GM12878 (cell line): ENCODE data around the gene SLFNL1. TPM values are rescaled to one million over a fixed set of nuclear protein-coding genes. Genes with fewer than 3 reads are reported as not detected.

ENCODE experiments used
- ATAC-seq: fragments of 200-7000 bp; cut with Tn5 transposase; 3 replicates; pipeline ENCODE4 v1.9.1; 2020; ENCODE audit warnings: mild to moderate bottlenecking, moderate library complexity
- BruUV-seq: library from RNA; stranded (reverse); fragments of 400-500 nt; replicated peaks from 2 replicates; lab custom pipeline; 2021; lab: Mats Ljungman, UMichigan
- CTCF ChIA-PET: fragments of 300-600 bp; sonication (Branson Sonifier 250); formaldehyde crosslinking; extraction: SDS; loops from one replicate; lab custom pipeline; 2021; ENCODE audit warnings: inconsistent platforms; lab: Yijun Ruan, JAX
- POLR2A ChIA-PET: fragments of 350-600 bp; formaldehyde crosslinking; extraction: SDS; loops from one replicate; lab custom pipeline; 2021; ENCODE audit warnings: inconsistent platforms; lab: Charles Lee
- RAD21 ChIA-PET: fragments of 300-600 bp; sonication (Branson Sonifier 250); formaldehyde crosslinking; loops from one replicate; lab custom pipeline; 2023; ENCODE audit warnings: antibody characterized with exemption; ENCODE audit not compliant: unreplicated experiment; lab: Charles Lee
- SMC1A ChIA-PET: fragments of 300-600 bp; sonication (Branson Sonifier 250); formaldehyde crosslinking; loops from one replicate; lab custom pipeline; 2023; ENCODE audit not compliant: unreplicated experiment, uncharacterized antibody; lab: Charles Lee
- DNase-seq: peaks from one replicate; pipeline ENCODE4 v3.0.0-alpha.2; 2011; ENCODE audit warnings: low read depth, low spot score
- FAIRE-seq: peaks from 3 replicates; lab custom pipeline; 2011; peaks lifted over from hg19 to GRCh38; lab: Jason Lieb, UNC
- H2AFZ ChIP-seq: 2 replicates; pipeline ENCODE4 v1.6.0; 2011; ENCODE audit warnings: low read depth, low read length, control low read depth; ENCODE audit not compliant: control insufficient read depth
- H3K27ac ChIP-seq: 2 replicates; pipeline ENCODE4 v1.5.1; 2011; ENCODE audit warnings: control low read depth; ENCODE audit not compliant: control insufficient read depth, insufficient read depth
- H3K27me3 ChIP-seq, 2 experiments: replicated peaks in 1 of 2; 2 replicates each; pipeline versions ENCODE4 v1.6.0 to v1.6.1; 2011; ENCODE audit warnings: low read length in 1 of 2; ENCODE audit not compliant: control insufficient read depth in 2 of 2, insufficient read depth in 2 of 2
- H3K36me3 ChIP-seq, 2 experiments: 2 replicates each; pipeline ENCODE4 v1.5.1; 2011; ENCODE audit warnings: low read length in 1 of 2; ENCODE audit not compliant: control insufficient read depth in 2 of 2, insufficient read depth in 2 of 2
- H3K4me1 ChIP-seq: 2 replicates; pipeline ENCODE4 v1.6.1; 2011; ENCODE audit warnings: mild to moderate bottlenecking, low read length, moderate library complexity, mixed read lengths; ENCODE audit not compliant: control insufficient read depth, insufficient read depth
- H3K4me2 ChIP-seq: 2 replicates; pipeline ENCODE4 v1.6.0; 2011; ENCODE audit warnings: control low read depth; ENCODE audit not compliant: control insufficient read depth, insufficient read depth
- H3K4me3 ChIP-seq: fragments of 200-600 bp; sonication (generic); 2 replicates; pipeline ENCODE4 v1.5.1; 2016
- H3K79me2 ChIP-seq: 2 replicates; pipeline ENCODE4 v1.6.0; 2011; ENCODE audit warnings: low read length; ENCODE audit not compliant: control insufficient read depth, insufficient read depth
- H3K9ac ChIP-seq: 2 replicates; pipeline ENCODE4 v1.8.0; 2011; ENCODE audit warnings: low read length, control low read depth, mixed read lengths; ENCODE audit not compliant: control insufficient read depth, insufficient read depth
- H3K9me3 ChIP-seq: replicated peaks from 3 replicates; pipeline ENCODE4 v1.5.1; 2011; ENCODE audit warnings: mild to moderate bottlenecking, low read length; ENCODE audit not compliant: control insufficient read depth, insufficient read depth
- H4K20me1 ChIP-seq: 2 replicates; pipeline ENCODE4 v1.6.0; 2011; ENCODE audit not compliant: control insufficient read depth, insufficient read depth
- BCL11A ChIP-seq: IDR thresholded peaks from 2 replicates; pipeline ENCODE4 v1.6.1; 2011; ENCODE audit warnings: low read depth, low read length
- CBFB ChIP-seq: IDR thresholded peaks from 2 replicates; pipeline ENCODE4 v1.6.1; 2016; ENCODE audit warnings: antibody characterized with exemption, low read depth
- CBX3 ChIP-seq: fragments of 200-600 bp; sonication (generic); IDR thresholded peaks from 2 replicates; pipeline ENCODE4 v1.6.1; 2016; ENCODE audit warnings: low read depth, borderline replicate concordance
- CHD2 ChIP-seq: IDR thresholded peaks from 2 replicates; pipeline ENCODE4 v1.6.1; 2011; ENCODE audit warnings: low read depth, low read length, improper control_type of control experiment, borderline replicate concordance
- HSF1 ChIP-seq: fragments of 150-350 bp; IDR thresholded peaks from 2 replicates; pipeline ENCODE4 v1.6.1; 2014; ENCODE audit warnings: mild to moderate bottlenecking, low read depth, low read length
- IKZF2 ChIP-seq, 2 experiments: fragments of 450-650 bp; IDR thresholded peaks; 2 replicates each; pipeline ENCODE4 v1.6.1; 2017; ENCODE audit warnings: mild to moderate bottlenecking in 2 of 2, moderate library complexity in 2 of 2
- MEF2B ChIP-seq: fragments of 450-650 bp; IDR thresholded peaks from 2 replicates; pipeline ENCODE4 v1.6.1; 2018; ENCODE audit warnings: mild to moderate bottlenecking, moderate library complexity; ENCODE audit not compliant: partially characterized antibody, poor library complexity, severe bottlenecking
- NBN ChIP-seq: fragments of 450-650 bp; IDR thresholded peaks from 2 replicates; pipeline ENCODE4 v1.6.1; 2016
- PKNOX1 ChIP-seq: fragments of 450-650 bp; IDR thresholded peaks from 2 replicates; pipeline ENCODE4 v1.6.1; 2016; ENCODE audit warnings: mild to moderate bottlenecking
- SRF ChIP-seq, 2 experiments: IDR thresholded peaks; 2 replicates each; pipeline ENCODE4 v1.6.1; 2011; ENCODE audit warnings: low read depth in 2 of 2, low read length in 2 of 2, mild to moderate bottlenecking in 1 of 2, moderate library complexity in 1 of 2
- WRNIP1 ChIP-seq: IDR thresholded peaks from 2 replicates; pipeline ENCODE4 v1.6.1; 2011; ENCODE audit warnings: low read depth, low read length, improper control_type of control experiment, borderline replicate concordance
- ZNF207 ChIP-seq: fragments of 450-650 bp; IDR thresholded peaks from 2 replicates; pipeline ENCODE4 v1.6.1; 2014; ENCODE audit warnings: antibody characterized with exemption, mild to moderate bottlenecking, borderline replicate concordance
- WGBS: methylation state at CpG from one replicate; pipeline ENCODE4 v1.1.6; 2016; ENCODE audit warnings: low lambda C conversion rate; ENCODE audit not compliant: insufficient replicate concordance, insufficient coverage; ENCODE audit errors: missing lambda C conversion rate; 5-methylcytosine and 5-hydroxymethylcytosine counted together
- in situ Hi-C: fragments of 300-500 bp; cut with MboI; formaldehyde crosslinking; loops from 9 replicates; pipeline ENCODE4 v1.14.3; 2018; ENCODE audit warnings: mixed read lengths
- intact Hi-C: fragments of 100-400 bp; cut with micrococcal nuclease; formaldehyde crosslinking; loops from one replicate; pipeline ENCODE4 v1.14.2; 2022; ENCODE audit not compliant: unreplicated experiment
- polyA plus RNA-seq, 11 experiments: library from polyadenylated mRNA; depleted of rRNA in 4 of 11; unstranded in 6 of 11; stranded (reverse) in 5 of 11; fragments of >200 nt; fragmentation: Nextera tagmentation in 4 of 11; fragmentation: Illumina TruSeq in 1 of 11; extraction: Ambion mirVana in 4 of 11; extraction: Trizol in 1 of 11; gene quantifications; 1 replicate in 1 of 11; 2 replicates in 10 of 11; pipeline versions ENCODE4 v1.2.1 to v1.2.3, GENCODE V29; 2011 to 2016; ENCODE audit warnings: inconsistent platforms in 2 of 11, missing spikeins in 2 of 11, low read depth in 1 of 11
- total RNA-seq, 4 experiments: library from RNA; depleted of rRNA in 3 of 4; stranded (reverse); fragments of >200 nt in 3 of 4; fragmentation: Illumina TruSeq in 1 of 4; extraction: Trizol in 1 of 4; gene quantifications; 2 replicates each; pipeline versions ENCODE4 v1.2.1 to v1.2.3, GENCODE V29; 2013 to 2021
- TF ChIP-seq, protein P1 (sequence below): fragments of 150-350 bp; IDR thresholded peaks from 2 replicates; pipeline ENCODE4 v1.6.1; 2016; ENCODE audit warnings: low read depth, low read length
- TF ChIP-seq, protein P2 (sequence below): fragments of 450-650 bp; IDR thresholded peaks from 2 replicates; pipeline ENCODE4 v1.6.1; 2017; ENCODE audit warnings: low read depth, mild to moderate bottlenecking, moderate library complexity
- TF ChIP-seq, protein P3 (sequence below): fragments of 450-650 bp; IDR thresholded peaks from 2 replicates; pipeline ENCODE4 v1.6.1; 2017; ENCODE audit warnings: mild to moderate bottlenecking, low read depth, inconsistent platforms; ENCODE audit not compliant: poor library complexity, severe bottlenecking

SLFNL1 gene
- total and polyA plus RNA-seq, 10 of the 15 experiments (the other 5 are each of a cell fraction or from before 2014, with no cell fraction given) = 0.05 to 0.98 (median 0.16) TPM; not detected in 2

- H3K79me2 ChIP-seq = no peaks in the 10 kb centered on the region
- H3K36me3 ChIP-seq = peaks cover 6 to 15% of the 10 kb centered on the region in 2 experiments; a peak in 3 of 4 replicates
- DNase-seq (no peak), FAIRE-seq (no peak)
- no TSS peak for BruUV-seq
- no peaks in the 10 kb centered on the region for H3K9me3 ChIP-seq
- in situ Hi-C loops = no loop called here
- H4K20me1 ChIP-seq = no peaks in the 10 kb centered on the region
- ChIA-PET CTCF (interaction anchor here (0.7 kb wide), 1 partner anchor 10 kb away, joined by 3 read pairs; no protein-coding TSS in a partner anchor), SMC1A (no interaction called here)
- H3K9ac ChIP-seq = no peak overlapping the region
- 97% methylated on average over 2 of the region's 2 CpGs for WGBS
- TF ChIP-seq PKNOX1 = no peak
- TF ChIP-seq CHD2 = no peak
- TF ChIP-seq ZNF207 = no peak
- no peak for TF ChIP-seq NBN
- TF ChIP-seq CBX3 = no peak
- no peak for TF ChIP-seq MEF2B
- no peak for TF ChIP-seq CBFB
- TF ChIP-seq, protein P1, sequence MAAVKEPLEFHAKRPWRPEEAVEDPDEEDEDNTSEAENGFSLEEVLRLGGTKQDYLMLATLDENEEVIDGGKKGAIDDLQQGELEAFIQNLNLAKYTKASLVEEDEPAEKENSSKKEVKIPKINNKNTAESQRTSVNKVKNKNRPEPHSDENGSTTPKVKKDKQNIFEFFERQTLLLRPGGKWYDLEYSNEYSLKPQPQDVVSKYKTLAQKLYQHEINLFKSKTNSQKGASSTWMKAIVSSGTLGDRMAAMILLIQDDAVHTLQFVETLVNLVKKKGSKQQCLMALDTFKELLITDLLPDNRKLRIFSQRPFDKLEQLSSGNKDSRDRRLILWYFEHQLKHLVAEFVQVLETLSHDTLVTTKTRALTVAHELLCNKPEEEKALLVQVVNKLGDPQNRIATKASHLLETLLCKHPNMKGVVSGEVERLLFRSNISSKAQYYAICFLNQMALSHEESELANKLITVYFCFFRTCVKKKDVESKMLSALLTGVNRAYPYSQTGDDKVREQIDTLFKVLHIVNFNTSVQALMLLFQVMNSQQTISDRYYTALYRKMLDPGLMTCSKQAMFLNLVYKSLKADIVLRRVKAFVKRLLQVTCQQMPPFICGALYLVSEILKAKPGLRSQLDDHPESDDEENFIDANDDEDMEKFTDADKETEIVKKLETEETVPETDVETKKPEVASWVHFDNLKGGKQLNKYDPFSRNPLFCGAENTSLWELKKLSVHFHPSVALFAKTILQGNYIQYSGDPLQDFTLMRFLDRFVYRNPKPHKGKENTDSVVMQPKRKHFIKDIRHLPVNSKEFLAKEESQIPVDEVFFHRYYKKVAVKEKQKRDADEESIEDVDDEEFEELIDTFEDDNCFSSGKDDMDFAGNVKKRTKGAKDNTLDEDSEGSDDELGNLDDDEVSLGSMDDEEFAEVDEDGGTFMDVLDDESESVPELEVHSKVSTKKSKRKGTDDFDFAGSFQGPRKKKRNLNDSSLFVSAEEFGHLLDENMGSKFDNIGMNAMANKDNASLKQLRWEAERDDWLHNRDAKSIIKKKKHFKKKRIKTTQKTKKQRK = no peak
- no peak for TF ChIP-seq HSF1
- TF ChIP-seq BCL11A = no peak
- TF ChIP-seq, protein P2, sequence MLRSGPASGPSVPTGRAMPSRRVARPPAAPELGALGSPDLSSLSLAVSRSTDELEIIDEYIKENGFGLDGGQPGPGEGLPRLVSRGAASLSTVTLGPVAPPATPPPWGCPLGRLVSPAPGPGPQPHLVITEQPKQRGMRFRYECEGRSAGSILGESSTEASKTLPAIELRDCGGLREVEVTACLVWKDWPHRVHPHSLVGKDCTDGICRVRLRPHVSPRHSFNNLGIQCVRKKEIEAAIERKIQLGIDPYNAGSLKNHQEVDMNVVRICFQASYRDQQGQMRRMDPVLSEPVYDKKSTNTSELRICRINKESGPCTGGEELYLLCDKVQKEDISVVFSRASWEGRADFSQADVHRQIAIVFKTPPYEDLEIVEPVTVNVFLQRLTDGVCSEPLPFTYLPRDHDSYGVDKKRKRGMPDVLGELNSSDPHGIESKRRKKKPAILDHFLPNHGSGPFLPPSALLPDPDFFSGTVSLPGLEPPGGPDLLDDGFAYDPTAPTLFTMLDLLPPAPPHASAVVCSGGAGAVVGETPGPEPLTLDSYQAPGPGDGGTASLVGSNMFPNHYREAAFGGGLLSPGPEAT = no peak
- no peak for TF ChIP-seq SRF (IDR thresholded peaks at IDR 0.05; ENCODE audit: low read depth in 2 of 2, low read length in 2 of 2)
- TF ChIP-seq, protein P3, sequence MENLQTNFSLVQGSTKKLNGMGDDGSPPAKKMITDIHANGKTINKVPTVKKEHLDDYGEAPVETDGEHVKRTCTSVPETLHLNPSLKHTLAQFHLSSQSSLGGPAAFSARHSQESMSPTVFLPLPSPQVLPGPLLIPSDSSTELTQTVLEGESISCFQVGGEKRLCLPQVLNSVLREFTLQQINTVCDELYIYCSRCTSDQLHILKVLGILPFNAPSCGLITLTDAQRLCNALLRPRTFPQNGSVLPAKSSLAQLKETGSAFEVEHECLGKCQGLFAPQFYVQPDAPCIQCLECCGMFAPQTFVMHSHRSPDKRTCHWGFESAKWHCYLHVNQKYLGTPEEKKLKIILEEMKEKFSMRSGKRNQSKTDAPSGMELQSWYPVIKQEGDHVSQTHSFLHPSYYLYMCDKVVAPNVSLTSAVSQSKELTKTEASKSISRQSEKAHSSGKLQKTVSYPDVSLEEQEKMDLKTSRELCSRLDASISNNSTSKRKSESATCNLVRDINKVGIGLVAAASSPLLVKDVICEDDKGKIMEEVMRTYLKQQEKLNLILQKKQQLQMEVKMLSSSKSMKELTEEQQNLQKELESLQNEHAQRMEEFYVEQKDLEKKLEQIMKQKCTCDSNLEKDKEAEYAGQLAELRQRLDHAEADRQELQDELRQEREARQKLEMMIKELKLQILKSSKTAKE = no peak
- no peak for TF ChIP-seq WRNIP1
- no peak for TF ChIP-seq IKZF2 (IDR thresholded peaks at IDR 0.05)
- TF ChIP-seq, all 136 proteins: peak for 0
- Histone ChIP-seq H3K27ac (no peak overlapping the region), H2AFZ (no peak overlapping the region), H3K4me1 (no peaks in the 10 kb centered on the region), H3K27me3 (no peaks in the 10 kb centered on the region), H3K4me3 (no peak overlapping the region), H3K4me2 (no peak overlapping the region)
- POLR2A ChIA-PET = interaction anchor here (0.6 to 1.1 kb wide), 2 partner anchors 10 to 15 kb away, joined by 3 to 4 read pairs; no protein-coding TSS in a partner anchor
- RAD21 ChIA-PET = no interaction called here
- ATAC-seq = no peak
- intact Hi-C loops = no loop called here
Measured at GRCh38 chr1:41044187-41044586, 22.7 kb upstream of the SLFNL1 start.
